Measurements from ENCODE around the gene HACD2. TPM values are rescaled to one million over a fixed set of nuclear protein-coding genes. Genes with fewer than 3 reads are reported as not detected.

Gene HACD2
- total RNA-seq, 5 donors from 2014 or later (not counting 1 experiment from before 2014, with no cell fraction given), result 18.2 to 23.2 (median 20.7) TPM

GRCh38 chr3:123503203-123503602 is 81.7 kb downstream of the HACD2 start:
- no peak for DNase-seq
- no peak overlapping the region for H3K27ac ChIP-seq (ENCODE audit: low read length)
- Mint-ChIP-seq H3K27me3 (no peaks in the 10 kb centered on the region), H3K27ac (no peak overlapping the region), H3K9me3 (no peaks in the 10 kb centered on the region), H3K4me3 (no peak overlapping the region), H3K36me3 (peaks cover 40% of the 10 kb centered on the region), H3K4me1 (no peaks in the 10 kb centered on the region)
- ATAC-seq (replicated peaks in 1 of 4), result no peak
- no peaks in the 10 kb centered on the region for H3K27me3 ChIP-seq (replicated peaks in 1 of 2; ENCODE audit: control insufficient read depth in 2 of 2, extremely low read depth in 1 of 2, insufficient read depth in 2 of 2, low read length in 1 of 2)
- peaks cover 5 to 19% of the 10 kb centered on the region in 2 donors for H3K36me3 ChIP-seq (ENCODE audit: control insufficient read depth in 2 of 2, extremely low read depth in 1 of 2, insufficient read depth in 1 of 2, low read length in 1 of 2)
- H3K4me3 ChIP-seq (ENCODE audit: control insufficient read depth in 1 of 2, extremely low read depth in 1 of 2, low read length in 1 of 2), result no peak overlapping the region
- no peaks in the 10 kb centered on the region for H3K4me1 ChIP-seq (ENCODE audit: control insufficient read depth in 1 of 2, extremely low read depth in 1 of 2, insufficient read depth in 2 of 2, low read length in 2 of 2)
- ChIA-PET CTCF (no interaction called here), POLR2A (interaction anchor here in 1 of 2 donors (0.7 kb wide), 1 partner anchor 296 kb away, joined by 3 read pairs; no protein-coding TSS in a partner anchor)
- no peaks in the 10 kb centered on the region for H3K9me3 ChIP-seq
- 100% methylated on average over 1 of the region's 3 CpGs for WGBS (ENCODE audit: insufficient coverage)

DNA sequence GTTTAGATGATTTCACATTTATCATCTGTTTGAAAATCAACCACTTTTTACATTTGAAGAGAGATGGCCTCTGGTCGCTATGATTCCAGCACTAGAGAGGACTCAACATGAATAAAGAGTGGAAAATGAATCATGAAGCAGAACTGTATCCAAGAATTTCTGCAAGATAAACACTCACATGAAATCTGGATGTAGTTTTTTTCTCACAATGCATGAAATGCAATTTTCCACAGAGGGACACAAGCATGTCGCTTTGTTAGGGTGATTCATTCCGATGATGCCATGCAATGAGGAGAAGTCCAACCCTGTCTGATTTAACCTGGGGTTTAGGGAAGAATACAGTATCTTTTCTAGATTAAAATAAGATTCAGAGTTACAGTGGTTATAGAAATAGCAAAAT is 85.5 kb downstream of the HACD2 start:
- DNase-seq, result no peak
- Histone ChIP-seq H3K36me3 (ENCODE audit: control insufficient read depth in 2 of 2, extremely low read depth in 1 of 2, insufficient read depth in 1 of 2, low read length in 1 of 2) (peaks cover 3 to 34% of the 10 kb centered on the region in 2 donors), H3K27me3 (replicated peaks in 1 of 2; ENCODE audit: control insufficient read depth in 2 of 2, extremely low read depth in 1 of 2, insufficient read depth in 2 of 2, low read length in 1 of 2) (no peaks in the 10 kb centered on the region), H3K4me1 (ENCODE audit: control insufficient read depth in 1 of 2, extremely low read depth in 1 of 2, insufficient read depth in 2 of 2, low read length in 2 of 2) (no peaks in the 10 kb centered on the region), H3K27ac (ENCODE audit: low read length) (no peak overlapping the region), H3K9me3 (no peaks in the 10 kb centered on the region), H3K4me3 (ENCODE audit: control insufficient read depth in 1 of 2, extremely low read depth in 1 of 2, low read length in 1 of 2) (no peak overlapping the region)
- POLR2A ChIA-PET, result no interaction called here
- Mint-ChIP-seq H3K36me3 (peaks cover 46% of the 10 kb centered on the region), H3K9me3 (no peaks in the 10 kb centered on the region), H3K27me3 (no peaks in the 10 kb centered on the region), H3K4me3 (no peak overlapping the region), H3K27ac (no peak overlapping the region), H3K4me1 (no peaks in the 10 kb centered on the region)
- ATAC-seq (replicated peaks in 1 of 4), result no peak
- WGBS (ENCODE audit: insufficient coverage), result no CpG with 5 or more reads among the region's 3 CpGs
- CTCF ChIA-PET, result no interaction called here

DNA sequence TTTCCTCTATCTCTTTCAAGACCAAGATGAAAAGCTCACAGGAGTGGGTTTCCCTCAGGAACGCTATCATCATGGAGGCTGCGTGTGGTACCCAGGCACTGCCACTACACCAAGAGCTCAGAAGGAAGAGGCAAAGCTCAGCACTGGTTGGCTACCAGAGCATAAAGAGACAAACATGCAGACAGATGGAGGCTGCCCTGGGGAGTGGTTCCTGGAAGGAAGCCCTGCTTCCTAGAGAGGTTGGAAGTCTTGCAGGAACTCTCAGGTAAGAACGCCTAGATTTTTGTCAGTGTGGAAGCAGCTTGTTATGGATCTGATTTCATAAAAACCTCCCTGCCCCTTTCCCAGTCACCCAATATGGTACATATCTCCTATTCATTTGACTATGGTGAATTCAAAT is 86.1 kb downstream of the HACD2 start:
- H3K27me3 Mint-ChIP-seq, result no peaks in the 10 kb centered on the region
- Histone ChIP-seq H3K27me3 (replicated peaks in 1 of 2; ENCODE audit: control insufficient read depth in 2 of 2, extremely low read depth in 1 of 2, insufficient read depth in 2 of 2, low read length in 1 of 2) (no peaks in the 10 kb centered on the region), H3K27ac (ENCODE audit: low read length) (no peak overlapping the region), H3K4me3 (ENCODE audit: control insufficient read depth in 1 of 2, extremely low read depth in 1 of 2, low read length in 1 of 2) (no peak overlapping the region), H3K36me3 (ENCODE audit: control insufficient read depth in 2 of 2, extremely low read depth in 1 of 2, insufficient read depth in 1 of 2, low read length in 1 of 2) (peaks cover 3 to 34% of the 10 kb centered on the region in 2 donors), H3K4me1 (ENCODE audit: control insufficient read depth in 1 of 2, extremely low read depth in 1 of 2, insufficient read depth in 2 of 2, low read length in 2 of 2) (no peaks in the 10 kb centered on the region), H3K9me3 (no peaks in the 10 kb centered on the region)
- H3K27ac Mint-ChIP-seq, result no peak overlapping the region
- H3K9me3 Mint-ChIP-seq, result no peaks in the 10 kb centered on the region
- ChIA-PET CTCF (no interaction called here), POLR2A (no interaction called here)
- DNase-seq (no peak), ATAC-seq (replicated peaks in 1 of 4) (no peak)
- H3K4me3 Mint-ChIP-seq, result no peak overlapping the region
- 100% methylated on average over 2 of the region's 3 CpGs for WGBS (ENCODE audit: insufficient coverage)
- H3K36me3 Mint-ChIP-seq, result peaks cover 51% of the 10 kb centered on the region
- H3K4me1 Mint-ChIP-seq, result no peaks in the 10 kb centered on the region

- H3K27me3 ChIP-seq (replicated peaks in 1 of 2; ENCODE audit: control insufficient read depth in 2 of 2, extremely low read depth in 1 of 2, insufficient read depth in 2 of 2, low read length in 1 of 2), result no peaks in the 10 kb centered on the region
- DNase-seq (no peak), ATAC-seq (replicated peaks in 1 of 4) (no peak)
- H3K27me3 Mint-ChIP-seq, result no peaks in the 10 kb centered on the region
- no peak overlapping the region for H3K27ac Mint-ChIP-seq
- H3K4me1 ChIP-seq (ENCODE audit: control insufficient read depth in 1 of 2, extremely low read depth in 1 of 2, insufficient read depth in 2 of 2, low read length in 2 of 2), result no peaks in the 10 kb centered on the region
- no peak overlapping the region for H3K27ac ChIP-seq (ENCODE audit: low read length)
- no peaks in the 10 kb centered on the region for H3K9me3 Mint-ChIP-seq
- peaks cover 44% of the 10 kb centered on the region for H3K36me3 Mint-ChIP-seq
- ChIA-PET CTCF (no interaction called here), POLR2A (no interaction called here)
- H3K36me3 ChIP-seq (ENCODE audit: control insufficient read depth in 2 of 2, extremely low read depth in 1 of 2, insufficient read depth in 1 of 2, low read length in 1 of 2), result peaks cover 7 to 22% of the 10 kb centered on the region in 2 donors
- H3K4me1 Mint-ChIP-seq, result peaks cover 0 to 5% (median 0%) of the 10 kb centered on the region in 3 donors
- H3K9me3 ChIP-seq, result no peaks in the 10 kb centered on the region
- H3K4me3 Mint-ChIP-seq, result no peak overlapping the region
- H3K4me3 ChIP-seq (ENCODE audit: control insufficient read depth in 1 of 2, extremely low read depth in 1 of 2, low read length in 1 of 2), result no peak overlapping the region
- 100% methylated on average over 2 of the region's 4 CpGs for WGBS (ENCODE audit: insufficient coverage)
These were observed 90.9 kb downstream of the HACD2 start for GRCh38 chr3:123493912-123494311.

DNA sequence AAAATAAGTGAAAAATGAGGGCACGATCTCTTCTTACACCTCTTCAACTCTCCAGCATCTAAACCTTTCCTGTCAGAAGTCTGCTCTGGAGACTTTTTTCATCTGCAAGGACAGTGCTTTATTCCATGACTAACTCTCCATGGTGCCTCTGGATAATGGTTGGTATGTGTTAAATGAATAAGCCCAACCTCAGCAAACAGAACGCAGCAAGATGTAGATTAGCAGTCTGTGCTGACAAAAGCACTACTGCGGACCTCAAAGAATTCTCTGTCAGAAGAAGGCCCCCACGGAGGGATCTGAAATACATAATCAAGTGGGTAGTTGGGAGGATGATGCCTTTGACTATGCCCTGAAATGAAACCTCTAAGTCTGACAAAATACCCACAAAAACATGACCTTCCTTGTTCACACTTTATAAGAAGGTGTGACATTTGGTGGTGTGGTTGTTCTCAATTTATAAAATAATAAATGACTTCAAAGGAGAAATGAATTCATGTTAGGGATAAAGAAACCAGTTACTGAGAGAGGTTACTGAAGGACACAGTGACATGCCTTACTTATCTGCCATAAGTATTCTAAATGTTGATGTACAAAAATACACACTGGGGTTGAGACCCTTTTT is 92.8 kb downstream of the HACD2 start:
- Histone ChIP-seq H3K36me3 (ENCODE audit: control insufficient read depth in 2 of 2, extremely low read depth in 1 of 2, insufficient read depth in 1 of 2, low read length in 1 of 2) (peaks cover 7 to 9% of the 10 kb centered on the region in 2 donors), H3K4me3 (ENCODE audit: control insufficient read depth in 1 of 2, extremely low read depth in 1 of 2, low read length in 1 of 2) (no peak overlapping the region), H3K4me1 (ENCODE audit: control insufficient read depth in 1 of 2, extremely low read depth in 1 of 2, insufficient read depth in 2 of 2, low read length in 2 of 2) (no peaks in the 10 kb centered on the region), H3K27me3 (replicated peaks in 1 of 2; ENCODE audit: control insufficient read depth in 2 of 2, extremely low read depth in 1 of 2, insufficient read depth in 2 of 2, low read length in 1 of 2) (no peaks in the 10 kb centered on the region), H3K9me3 (no peaks in the 10 kb centered on the region), H3K27ac (ENCODE audit: low read length) (peak overlapping the region; percentile 9)
- Mint-ChIP-seq H3K27ac (no peak overlapping the region), H3K4me3 (no peak overlapping the region), H3K27me3 (no peaks in the 10 kb centered on the region), H3K36me3 (peaks cover 32% of the 10 kb centered on the region), H3K4me1 (peaks cover 0 to 5% (median 0%) of the 10 kb centered on the region in 3 donors), H3K9me3 (no peaks in the 10 kb centered on the region)
- CTCF ChIA-PET, result no interaction called here
- POLR2A ChIA-PET, result no interaction called here
- WGBS (ENCODE audit: insufficient coverage), result no CpG with 5 or more reads among the region's 4 CpGs
- peak in 1 of 35 experiments; percentile 47 for DNase-seq
- ATAC-seq (replicated peaks in 1 of 4), result peak in 1 of 4 experiments; percentile 52

GRCh38 chr3:123489400-123490004 is 95.4 kb downstream of the HACD2 start:
- Histone ChIP-seq H3K9me3 (no peaks in the 10 kb centered on the region), H3K4me3 (ENCODE audit: control insufficient read depth in 1 of 2, extremely low read depth in 1 of 2, low read length in 1 of 2) (no peak overlapping the region), H3K4me1 (ENCODE audit: control insufficient read depth in 1 of 2, extremely low read depth in 1 of 2, insufficient read depth in 2 of 2, low read length in 2 of 2) (no peaks in the 10 kb centered on the region), H3K36me3 (ENCODE audit: control insufficient read depth in 2 of 2, extremely low read depth in 1 of 2, insufficient read depth in 1 of 2, low read length in 1 of 2) (peaks cover 4 to 7% of the 10 kb centered on the region in 2 donors), H3K27ac (ENCODE audit: low read length) (no peak overlapping the region), H3K27me3 (replicated peaks in 1 of 2; ENCODE audit: control insufficient read depth in 2 of 2, extremely low read depth in 1 of 2, insufficient read depth in 2 of 2, low read length in 1 of 2) (no peaks in the 10 kb centered on the region)
- ChIA-PET CTCF (interaction anchor here in 1 of 2 donors (1.0 kb wide), 1 partner anchor 62 kb away, joined by 3 read pairs; no protein-coding TSS in a partner anchor), POLR2A (interaction anchor here in 1 of 2 donors (0.5 kb wide), 1 partner anchor 1848 kb away, joined by 4 read pairs; no protein-coding TSS in a partner anchor)
- H3K9me3 Mint-ChIP-seq, result no peaks in the 10 kb centered on the region
- peaks cover 18% of the 10 kb centered on the region for H3K36me3 Mint-ChIP-seq
- H3K4me1 Mint-ChIP-seq, result peaks cover 0 to 5% (median 0%) of the 10 kb centered on the region in 3 donors
- no peak overlapping the region for H3K4me3 Mint-ChIP-seq
- WGBS (ENCODE audit: insufficient coverage), result 4% methylated on average over 2 of the region's 8 CpGs
- no peak overlapping the region for H3K27ac Mint-ChIP-seq
- H3K27me3 Mint-ChIP-seq, result peaks cover 4% of the 10 kb centered on the region in 2 donors
- ATAC-seq (replicated peaks in 1 of 4) (peak in 2 of 4 experiments; percentile 27 to 58), DNase-seq (peak in 20 of 35 experiments; percentile 5 to 48 (median 18))
